CD4-positive, alpha-beta T cell treated with Interleukin-6 for 4 hours (primary cell): Measurements from ENCODE around the gene ZNF567.
"Not testable (repeated sequence)": the region's sequence is repeated elsewhere in the genome, so short reads cannot be mapped to it uniquely, and the experiment has no call there.

ENCODE experiments used
- DNase-seq: peaks from one replicate; pipeline ENCODE4 v3.0.0-alpha.2; 2020; ENCODE audit warnings: mixed read lengths

Gene ZNF567

DNA sequence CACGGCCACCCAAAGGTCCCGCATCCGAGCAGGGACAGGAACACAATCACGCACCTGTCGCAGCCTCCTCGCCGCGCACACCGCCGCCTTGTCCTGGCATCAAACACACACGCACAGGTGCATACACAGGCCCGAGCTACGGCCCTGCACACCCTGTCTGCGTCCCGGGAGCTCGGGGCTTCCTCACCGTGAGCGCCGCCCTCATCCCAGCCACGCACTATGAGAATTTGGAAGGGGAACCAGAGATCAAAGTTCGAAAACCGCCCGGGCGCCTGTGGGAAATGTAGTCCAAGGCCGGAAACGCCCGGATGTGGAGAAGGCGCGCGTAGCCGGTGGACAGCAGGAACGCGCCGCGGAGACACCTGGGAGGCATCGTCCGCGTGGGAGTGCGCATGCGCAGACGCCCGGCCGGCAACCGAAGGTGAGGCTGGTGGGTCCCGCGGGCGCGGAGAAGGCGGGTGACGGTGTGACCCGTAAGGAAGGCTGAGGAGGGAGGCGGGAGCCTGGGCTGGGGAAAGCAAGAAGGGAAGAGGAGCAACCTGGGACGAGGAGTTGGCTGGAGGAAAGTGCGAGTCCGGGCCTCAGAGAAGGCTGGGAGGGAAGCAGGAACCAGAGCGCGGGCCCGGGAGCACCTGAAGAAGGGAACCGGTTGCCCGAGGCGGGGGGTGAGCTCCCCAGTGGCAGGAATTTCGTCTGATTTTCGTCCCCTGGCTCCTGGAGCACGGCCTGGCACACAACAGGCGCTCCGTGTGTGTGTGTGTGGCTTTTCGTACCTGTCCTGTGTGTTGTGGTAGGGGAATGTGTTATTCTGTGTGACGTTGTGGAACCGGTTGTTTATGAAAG lies at the start of gene ZNF567:
Gene ZNF567, plus strand, starts transcription at position 399 of the 843 bp plus-strand sequence. CDS start 7,256 bp downstream, outside the sequence.
- DNase-seq, result peak; percentile 98

DNA sequence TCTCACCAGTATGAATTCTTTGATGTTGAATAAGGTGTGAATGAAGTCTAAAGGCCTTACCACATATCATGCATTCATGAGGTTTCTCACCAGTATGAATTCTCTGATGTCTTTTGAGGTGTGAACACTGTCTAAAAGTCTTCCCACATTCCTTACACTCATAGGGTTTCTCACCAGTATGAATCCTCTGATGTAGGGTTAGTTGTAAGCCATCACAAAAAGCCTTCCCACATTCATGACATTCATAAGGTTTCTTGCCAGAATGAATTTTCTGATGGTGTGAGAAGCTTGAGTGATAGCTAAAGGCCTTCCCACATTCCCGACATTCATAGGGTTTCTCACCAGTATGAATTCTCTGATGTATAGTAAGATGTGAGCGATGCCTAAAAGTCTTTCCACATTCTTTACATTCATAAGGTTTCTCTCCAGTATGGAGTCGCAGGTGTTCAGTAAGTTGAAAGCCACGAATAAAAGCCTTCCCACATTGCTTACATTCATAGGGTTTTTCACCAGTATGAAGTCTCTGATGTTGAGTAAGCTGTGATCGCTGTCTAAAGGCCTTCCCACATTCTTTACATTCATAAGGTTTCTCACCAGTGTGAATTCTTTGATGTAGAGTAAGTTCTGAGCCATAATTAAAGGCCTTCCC lies 48.4 kb upstream of the ZNF567 start:
- DNase-seq, result no peak

DNA sequence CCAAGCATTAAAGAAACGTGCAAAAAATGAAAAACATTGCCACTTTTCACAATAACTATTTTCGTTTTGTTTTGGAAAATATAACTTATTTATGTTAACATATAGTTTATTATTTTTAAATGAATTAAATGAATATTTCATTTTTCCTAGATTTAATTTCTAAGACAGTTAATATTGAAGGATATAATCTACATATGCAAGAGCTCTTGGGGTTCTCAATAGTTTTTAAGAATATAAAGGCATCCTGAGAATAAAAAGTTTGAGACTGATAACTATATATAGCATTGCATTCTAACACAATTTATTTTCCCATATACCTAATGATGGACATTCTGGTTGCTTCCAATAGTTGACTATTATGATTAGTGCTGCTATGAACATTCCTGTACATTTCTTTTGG lies 40.7 kb upstream of the ZNF567 start:
- DNase-seq, result no peak

DNA sequence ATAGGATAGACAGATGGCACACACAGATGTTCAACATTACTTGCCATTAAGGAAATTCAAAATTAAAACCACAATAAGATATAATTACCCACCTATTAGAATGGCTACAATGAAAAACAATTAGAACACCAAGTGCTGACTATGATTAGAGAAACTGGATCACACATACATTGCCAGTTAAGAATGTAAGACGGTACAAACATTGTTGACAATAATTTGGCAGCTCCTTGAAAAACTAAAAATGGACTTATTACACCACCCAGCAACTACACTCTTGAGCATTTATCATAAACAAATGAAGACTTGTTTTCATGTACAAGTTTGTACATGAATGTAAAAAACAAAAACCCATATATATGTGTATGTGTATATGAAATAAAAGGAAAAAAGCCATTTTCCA lies 34.5 kb upstream of the ZNF567 start:
- DNase-seq, result no peak

DNA sequence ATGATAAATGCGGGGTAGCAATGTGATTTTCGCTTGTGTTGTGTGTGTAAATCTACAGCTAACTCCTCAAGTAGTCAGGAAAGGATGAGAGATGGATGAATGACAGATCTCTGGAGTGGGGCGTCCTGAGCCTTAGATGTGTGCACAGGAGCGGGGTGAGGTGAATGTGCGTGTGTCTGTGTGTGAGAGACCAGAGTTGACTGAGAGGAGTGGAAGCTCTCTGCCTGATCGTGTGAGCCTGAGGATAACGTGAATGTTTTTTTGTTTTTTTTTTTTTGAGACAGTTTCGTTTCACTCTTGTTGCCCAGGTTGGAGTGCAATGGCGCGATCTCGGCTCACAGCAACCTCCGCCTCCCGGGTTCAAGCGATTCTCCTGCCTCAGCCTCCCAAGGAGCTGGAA lies 21.6 kb upstream of the ZNF567 start:
- no peak for DNase-seq

DNA sequence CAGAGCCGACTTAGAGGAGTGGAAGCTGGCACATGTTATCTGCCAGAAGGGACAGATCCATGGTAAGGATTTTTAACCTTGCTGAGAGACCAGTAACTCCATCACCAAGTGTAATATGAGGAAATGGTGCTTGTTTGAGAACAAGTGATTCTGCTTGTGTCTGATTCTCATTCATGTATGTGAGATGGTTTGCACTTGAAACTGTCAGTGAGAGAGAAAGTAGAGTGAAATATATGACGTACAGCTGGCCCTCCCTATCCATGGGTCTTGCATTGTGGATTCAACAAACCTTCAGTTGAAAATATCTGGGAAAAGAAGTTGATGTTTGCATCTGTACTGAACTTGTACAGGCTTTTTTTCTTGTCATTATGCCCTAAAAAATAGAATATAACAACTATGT lies 18.8 kb upstream of the ZNF567 start:
- no peak for DNase-seq

DNA sequence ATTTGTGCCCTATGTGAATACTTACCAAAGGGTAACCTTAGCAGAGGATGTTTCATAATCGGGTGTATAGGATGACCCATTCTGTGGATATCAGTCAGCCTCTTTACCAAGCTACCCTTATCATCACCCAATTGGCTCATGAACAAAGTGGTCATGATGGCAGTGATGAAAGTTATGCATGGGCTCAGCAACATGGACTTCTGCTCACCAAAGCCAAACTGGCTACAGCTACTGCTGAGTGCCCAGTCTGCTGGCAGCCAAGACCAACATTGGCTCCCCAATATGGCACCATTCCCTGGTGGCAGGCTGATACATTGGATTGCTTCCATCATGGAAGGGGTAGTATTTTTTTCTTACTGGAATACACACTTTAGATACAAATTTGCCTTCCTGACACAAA lies 15.0 kb upstream of the ZNF567 start:
- DNase-seq, result no peak

DNA sequence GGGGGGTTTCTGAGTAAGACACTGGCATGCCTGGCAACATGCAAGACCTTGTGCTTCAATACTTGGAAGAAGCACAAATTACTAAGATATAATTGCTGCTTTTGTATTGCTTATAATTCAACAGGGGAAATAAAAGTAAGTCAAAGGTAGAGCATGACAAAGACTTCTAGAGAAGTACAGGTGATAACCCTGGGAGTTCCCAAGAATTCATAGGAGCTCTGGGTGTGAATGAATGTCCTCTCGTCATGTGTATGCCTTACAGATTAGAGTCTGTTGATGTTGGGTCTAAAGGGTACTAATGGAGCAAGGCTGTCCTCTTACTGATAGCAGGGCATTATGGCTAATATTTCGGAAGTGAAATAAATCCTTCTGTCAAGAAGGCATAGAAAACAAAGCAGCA lies 13.2 kb upstream of the ZNF567 start:
- no peak for DNase-seq

DNA sequence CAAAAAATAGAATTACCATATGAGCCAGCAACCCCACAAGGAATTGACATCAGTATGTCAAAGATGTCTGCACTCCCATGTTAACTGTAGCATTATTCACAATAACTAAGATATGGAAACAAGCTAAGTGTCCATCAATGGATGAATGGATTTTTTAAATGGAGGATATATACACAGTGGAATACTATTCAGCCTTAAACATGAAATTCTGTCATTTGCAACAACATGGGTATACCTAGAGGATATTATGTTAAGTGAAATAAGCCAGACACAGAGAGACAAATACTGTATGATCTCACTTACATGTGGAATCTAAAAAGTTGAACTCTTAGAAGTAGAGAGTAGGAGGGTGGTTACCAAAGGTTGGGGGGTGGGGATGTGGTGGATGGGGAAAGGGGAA lies 8.0 kb upstream of the ZNF567 start:
- DNase-seq, result no peak

DNA sequence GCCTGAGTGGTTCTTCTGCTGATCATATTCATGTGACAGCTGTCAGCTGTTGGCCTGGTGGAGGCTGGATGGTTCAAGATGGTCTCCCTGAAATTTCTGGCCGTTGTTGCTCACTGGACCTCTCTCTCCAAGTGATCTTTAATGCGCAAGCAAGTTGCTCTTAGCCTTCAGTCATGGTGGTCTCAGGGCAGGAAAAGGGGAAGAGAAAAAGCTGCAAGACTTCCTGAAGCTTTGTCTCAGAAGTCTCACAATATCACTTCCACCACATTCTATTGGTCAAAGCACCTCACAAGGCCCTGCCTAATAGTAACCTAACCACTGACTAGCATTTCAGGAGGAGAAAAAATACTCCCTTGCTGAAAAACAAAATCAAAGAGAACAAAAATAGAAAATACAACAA lies 1.6 kb upstream of the ZNF567 start:
- no peak for DNase-seq

DNA sequence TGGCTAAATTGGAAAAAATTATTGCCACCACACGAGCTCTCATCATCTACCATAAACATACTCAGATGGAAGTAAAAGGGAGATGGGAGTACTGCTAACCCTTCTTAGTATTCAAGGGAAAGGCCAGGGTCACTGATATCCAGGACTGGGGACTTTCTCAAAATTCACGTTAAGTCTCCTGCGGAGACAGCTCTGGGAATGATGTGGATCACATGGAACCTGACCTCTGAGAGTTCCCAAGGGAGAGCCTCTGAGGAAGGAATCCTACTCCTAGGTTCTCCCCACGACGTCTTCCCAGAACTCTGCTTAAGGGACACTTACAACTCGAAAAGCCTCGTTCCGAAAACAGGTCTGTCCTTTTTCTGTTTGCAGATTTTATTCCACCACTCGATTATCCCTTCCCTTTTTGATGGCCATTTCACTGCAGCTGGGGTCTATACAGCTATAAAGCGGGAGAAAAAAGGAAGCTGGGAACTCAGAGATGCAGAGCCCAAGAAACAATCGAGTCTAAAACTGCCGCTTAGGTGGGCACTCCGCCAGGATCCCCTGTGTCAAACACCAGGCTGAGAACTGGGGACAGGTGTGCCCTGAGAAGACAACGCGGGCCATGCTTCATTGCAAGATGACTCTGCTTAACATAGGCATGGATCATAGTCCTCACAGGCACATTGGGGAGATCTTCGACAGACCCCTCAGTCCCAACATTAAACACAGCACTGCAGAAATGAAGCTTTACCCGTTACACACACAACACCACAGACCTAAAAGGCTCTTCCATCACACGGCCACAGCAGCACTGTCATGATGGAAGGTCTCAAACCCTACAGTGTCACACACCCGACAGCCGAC lies 823 bp upstream of the ZNF567 start:
- no peak for DNase-seq

DNA sequence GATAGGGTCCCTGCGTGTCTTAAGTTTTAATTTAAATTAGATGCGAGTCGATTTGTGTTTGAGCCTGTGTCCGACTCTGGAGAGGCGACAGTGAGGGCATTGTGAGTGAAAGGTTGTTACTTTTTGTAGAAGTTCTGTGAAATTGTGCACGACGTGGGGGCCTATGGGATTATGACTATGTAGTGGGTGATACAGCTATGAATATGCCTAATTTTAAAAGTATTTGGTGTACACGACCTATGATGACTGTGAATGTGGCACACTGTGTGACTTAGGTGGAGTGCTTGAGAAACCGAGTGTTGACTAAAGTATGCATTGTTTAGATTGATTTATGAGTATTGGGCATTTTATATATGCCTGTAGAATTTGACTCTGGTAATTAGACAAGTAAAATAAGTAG lies 646 bp downstream of the ZNF567 start:
- no peak for DNase-seq

DNA sequence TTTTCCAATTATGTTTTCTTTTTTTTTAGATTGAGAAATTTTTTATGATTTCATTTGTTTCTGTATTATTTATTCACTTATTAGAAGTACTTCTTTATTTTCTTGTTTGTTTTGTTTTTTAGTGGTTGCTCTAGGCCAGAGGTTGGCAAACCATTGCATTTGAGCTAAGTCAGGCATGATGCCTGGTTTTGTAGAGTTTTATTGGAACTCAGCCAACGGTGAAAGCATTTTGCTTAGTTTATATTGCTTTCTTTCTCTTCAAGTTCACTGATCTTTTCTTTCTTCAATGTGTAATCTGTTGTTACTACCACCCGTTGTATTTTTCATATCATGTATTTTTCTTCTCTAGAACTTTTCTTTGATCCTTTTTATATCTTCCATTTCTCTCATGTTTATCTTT lies 19.7 kb downstream of the ZNF567 start:
- DNase-seq, result no peak

DNA sequence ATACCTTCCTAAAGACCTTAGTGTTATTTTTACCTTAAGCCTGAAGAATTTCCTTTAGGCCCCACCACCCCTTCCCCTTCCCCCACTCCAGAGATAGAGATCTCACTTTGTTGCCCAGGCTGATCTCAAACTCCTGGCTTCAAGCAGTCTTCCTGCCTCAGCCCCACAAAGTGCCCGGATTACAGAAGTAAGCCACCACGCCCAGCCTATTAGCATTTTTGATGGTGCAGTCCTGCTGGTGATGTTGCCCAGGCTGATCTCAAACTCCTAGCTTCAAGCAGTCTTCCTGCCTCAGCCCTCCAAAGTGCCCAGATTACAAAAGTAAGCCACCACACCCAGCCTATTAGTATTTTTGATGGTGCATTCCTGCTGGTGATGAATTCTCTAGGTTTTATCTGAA lies 22.0 kb downstream of the ZNF567 start:
- no peak for DNase-seq

DNA sequence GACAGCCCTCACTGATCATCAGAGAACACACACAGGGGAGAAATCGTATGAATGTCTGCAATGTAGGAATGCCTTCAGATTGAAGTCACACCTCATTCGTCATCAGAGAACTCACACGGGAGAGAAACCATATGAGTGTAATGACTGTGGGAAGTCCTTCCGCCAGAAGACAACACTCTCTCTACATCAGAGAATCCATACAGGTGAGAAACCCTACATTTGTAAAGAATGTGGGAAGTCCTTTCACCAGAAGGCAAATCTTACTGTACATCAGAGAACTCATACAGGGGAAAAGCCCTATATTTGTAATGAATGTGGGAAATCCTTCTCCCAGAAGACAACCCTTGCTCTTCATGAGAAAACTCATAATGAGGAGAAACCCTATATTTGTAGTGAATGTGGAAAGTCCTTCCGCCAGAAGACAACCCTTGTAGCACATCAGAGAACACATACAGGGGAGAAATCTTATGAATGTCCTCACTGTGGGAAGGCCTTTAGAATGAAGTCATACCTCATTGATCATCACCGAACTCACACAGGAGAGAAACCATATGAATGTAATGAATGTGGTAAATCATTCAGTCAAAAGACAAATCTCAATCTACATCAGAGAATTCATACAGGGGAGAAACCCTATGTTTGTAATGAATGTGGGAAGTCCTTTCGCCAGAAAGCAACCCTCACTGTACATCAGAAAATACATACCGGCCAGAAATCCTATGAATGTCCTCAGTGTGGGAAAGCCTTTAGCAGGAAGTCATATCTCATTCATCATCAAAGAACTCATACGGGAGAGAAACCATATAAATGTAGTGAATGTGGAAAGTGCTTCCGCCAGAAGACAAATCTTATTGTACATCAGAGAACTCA lies 32.5 kb downstream of the ZNF567 start:
- DNase-seq, result no peak

DNA sequence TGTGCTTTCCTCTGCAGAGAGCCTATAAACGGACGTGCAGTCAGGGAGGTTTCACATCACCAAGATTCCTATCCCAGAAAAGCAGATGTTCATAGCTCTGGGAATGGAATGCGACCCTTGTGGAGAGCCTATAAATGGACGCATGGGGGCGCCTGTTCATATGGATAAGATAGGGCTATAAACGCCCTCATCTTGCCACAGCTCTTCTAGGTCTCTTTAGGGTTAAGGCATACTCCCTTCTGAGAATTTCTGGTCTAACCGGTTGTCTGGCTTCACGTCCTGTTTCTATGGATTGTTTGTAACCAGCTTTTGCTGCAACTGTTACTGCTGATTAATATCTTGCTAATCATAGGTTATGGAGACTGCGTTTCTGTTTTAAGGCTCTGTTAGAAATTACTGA lies 48.8 kb downstream of the ZNF567 start:
- DNase-seq, result not testable (repeated sequence)

DNA sequence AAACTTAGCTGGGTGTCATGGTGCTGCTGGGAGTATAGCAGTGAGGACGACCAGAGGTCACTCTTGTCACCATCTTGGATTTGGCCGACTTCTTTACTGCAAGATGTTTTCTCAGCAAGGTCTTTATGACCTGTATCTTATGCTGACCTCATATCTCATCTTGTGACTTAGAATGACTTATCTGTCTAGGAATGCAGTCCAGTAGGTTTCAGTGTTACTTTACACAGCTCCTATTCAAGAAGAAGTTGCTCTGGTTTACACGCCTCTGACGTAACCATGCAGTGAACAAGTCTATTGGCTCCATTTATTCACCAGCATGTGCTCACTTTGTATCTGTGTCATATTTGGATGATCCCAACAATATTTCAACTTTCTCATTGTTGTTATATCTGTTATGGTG lies 58.5 kb downstream of the ZNF567 start:
- no peak for DNase-seq

DNA sequence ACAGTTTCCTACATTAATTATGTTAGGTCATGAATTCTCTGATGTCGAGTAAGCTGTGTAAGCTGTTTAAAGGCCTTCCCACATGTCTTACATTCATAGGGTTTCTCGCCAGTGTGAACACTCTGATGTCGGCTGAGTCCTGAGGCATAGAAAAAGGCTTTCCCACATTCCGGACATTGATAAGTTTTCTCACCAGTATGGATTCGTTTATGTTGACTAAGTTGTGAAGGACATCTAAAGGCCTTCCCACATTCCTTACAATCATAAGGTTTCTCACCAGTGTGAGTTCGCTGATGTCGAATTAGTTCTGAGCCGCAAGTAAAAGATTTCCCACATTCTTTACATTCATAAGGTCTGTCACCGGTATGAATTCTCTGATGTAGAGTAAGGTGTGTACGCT lies 60.3 kb downstream of the ZNF567 start:
- no peak for DNase-seq

DNA sequence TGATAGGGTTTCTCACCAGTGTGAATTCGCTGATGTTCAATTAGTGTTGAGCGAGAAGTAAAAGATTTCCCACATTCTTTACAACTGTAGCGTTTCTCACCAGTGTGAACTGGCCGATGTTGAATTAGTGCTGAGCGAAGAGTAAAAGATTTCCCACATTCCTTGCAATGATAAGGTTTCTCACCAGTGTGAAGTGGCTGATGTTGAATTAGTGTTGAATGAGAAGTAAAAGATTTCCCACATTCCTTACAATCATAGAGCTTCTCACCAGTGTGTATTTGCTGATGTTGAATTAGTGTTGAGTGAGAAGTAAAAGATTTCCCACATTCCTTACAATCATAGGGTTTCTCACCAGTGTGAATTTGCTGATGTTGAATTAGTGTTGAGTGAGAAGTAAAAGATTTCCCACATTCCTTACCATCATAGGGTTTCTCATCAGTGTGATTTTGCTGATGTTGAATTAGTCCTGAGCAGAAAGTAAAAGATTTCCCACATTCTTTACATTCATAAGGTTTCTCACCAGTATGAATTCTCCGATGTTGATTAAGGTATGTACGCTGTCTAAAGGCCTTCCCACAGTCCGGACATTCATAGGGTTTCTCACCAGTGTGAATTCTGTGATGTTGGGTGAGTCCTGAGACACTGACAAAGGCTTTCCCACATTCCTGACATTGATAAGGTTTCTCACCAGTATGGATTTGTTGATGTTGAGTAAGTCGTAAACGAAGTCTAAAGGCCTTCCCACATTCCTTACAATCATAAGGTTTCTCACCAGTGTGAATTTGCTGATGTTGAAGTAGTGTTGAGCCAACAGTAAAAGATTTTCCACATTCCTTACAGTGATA lies 61.2 kb downstream of the ZNF567 start:
- DNase-seq, result no peak

DNA sequence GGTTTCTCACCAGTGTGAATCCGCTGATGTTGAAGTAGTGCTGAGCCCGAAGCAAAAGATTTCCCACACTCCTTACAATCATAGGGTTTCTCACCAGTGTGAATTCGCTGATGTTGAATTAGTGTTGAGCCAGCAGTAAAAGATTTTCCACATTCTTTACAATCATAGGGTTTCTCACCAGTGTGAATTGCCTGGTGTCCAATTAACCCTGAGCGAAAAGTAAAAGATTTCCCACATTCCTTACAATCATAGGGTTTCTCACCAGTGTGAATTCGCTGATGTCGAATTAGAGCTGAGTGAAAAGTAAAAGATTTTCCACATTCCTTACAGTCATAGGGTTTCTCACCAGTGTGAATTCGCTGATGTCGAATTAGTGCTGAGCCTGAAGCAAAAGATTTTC lies 62.2 kb downstream of the ZNF567 start:
- DNase-seq, result not testable (repeated sequence)

DNA sequence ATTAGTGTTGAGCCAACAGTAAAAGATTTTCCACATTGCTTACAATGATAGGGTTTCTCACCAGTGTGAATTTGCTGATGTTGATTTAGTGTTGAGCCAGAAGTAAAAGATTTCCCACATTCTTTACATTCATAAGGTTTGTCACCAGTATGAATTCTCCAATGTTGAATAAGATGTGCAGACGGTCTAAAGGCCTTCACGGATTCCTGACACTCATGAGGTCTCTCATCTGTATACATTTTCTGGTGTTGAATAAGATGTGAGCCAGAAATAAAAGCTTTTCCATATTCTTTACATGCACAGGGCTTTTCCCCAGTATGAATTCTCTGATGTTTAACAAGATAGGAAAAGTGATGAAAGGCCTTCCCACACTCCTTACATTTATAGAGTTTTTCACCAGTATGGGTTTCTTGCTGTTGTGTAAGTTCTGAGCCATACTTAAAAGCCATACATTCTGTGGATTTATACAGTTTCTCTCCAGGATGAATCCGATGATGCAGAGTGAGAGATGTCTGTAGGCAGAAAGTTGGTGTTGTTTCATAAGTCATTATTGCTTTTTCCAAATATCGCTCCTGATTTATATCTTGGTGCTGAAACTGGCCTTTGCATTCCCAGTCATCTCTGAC lies 62.8 kb downstream of the ZNF567 start:
- no peak for DNase-seq
